ENCODE measurements around the gene NME8.
A peak's percentile ranks its signal among the peaks of the same experiment; 100 is the strongest.
"Not testable (repeated sequence)": the region's sequence is repeated elsewhere in the genome, so short reads cannot be mapped to it uniquely, and the experiment has no call there.

Gene NME8, protein sequence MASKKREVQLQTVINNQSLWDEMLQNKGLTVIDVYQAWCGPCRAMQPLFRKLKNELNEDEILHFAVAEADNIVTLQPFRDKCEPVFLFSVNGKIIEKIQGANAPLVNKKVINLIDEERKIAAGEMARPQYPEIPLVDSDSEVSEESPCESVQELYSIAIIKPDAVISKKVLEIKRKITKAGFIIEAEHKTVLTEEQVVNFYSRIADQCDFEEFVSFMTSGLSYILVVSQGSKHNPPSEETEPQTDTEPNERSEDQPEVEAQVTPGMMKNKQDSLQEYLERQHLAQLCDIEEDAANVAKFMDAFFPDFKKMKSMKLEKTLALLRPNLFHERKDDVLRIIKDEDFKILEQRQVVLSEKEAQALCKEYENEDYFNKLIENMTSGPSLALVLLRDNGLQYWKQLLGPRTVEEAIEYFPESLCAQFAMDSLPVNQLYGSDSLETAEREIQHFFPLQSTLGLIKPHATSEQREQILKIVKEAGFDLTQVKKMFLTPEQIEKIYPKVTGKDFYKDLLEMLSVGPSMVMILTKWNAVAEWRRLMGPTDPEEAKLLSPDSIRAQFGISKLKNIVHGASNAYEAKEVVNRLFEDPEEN

DNA sequence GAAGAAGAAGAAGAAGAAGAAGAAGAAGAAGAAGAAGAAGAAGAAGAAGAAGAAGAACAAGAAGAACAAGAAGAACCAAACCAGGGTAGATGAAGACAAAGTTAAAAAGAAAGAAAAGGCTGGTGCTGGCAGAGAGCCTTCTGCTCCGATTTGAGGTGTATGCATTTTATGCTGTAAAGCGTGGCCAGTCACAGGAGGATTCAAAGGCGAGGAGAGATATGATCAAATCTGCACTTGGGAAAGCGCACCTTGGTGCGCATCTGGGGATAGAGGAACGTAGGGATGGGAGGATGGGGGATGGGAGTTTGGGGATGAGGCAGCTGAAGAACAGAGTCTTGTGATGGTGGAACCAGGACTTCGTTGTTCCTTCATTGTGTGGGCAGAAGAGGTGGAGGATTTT, at the start of gene NME8:
Gene NME8, plus strand, starts transcription at position 301 of the 400 bp plus-strand sequence. CDS start 1,670 bp downstream, outside the sequence.
- no peak for DNase-seq

- DNase-seq: no peak
Observed at GRCh38 chr7:37806152-37806551, 42.2 kb upstream of the NME8 start.

GRCh38 chr7:37812161-37812580, 36.2 kb upstream of the NME8 start:
- DNase-seq: not testable (repeated sequence)

DNA sequence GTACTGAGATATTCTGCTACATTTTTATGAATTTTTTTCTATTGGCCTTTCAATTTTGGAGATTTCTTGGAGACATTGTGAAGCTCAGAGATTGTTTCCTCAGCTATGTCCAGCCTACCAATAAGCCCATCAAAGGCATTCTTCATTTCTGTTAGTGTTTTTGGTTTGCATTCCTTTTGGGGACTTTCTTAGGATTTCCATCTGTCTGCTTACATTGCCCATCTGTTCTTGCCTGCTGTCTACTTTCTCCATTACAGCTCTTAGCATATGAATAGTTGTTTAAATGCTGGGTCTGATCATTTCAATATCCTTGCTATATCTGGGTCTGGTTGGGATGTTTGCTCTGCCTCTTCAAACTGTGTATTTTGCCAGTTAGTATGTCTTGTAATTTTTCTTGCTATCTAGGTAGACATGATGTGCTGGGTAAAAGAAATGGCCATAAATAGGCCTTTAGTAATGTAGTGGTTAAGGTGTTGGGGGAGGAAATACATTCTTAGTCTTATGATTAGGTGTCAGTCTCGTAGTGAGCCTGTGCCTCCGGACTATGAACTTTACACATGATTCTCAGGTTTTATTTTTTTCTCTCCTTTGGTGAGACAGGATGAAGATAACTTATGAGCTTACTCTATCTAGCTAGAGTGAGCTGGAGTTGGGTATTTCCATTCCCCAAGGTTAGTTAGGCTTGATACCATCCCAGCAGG, 32.6 kb upstream of the NME8 start:
- no peak for DNase-seq

DNA sequence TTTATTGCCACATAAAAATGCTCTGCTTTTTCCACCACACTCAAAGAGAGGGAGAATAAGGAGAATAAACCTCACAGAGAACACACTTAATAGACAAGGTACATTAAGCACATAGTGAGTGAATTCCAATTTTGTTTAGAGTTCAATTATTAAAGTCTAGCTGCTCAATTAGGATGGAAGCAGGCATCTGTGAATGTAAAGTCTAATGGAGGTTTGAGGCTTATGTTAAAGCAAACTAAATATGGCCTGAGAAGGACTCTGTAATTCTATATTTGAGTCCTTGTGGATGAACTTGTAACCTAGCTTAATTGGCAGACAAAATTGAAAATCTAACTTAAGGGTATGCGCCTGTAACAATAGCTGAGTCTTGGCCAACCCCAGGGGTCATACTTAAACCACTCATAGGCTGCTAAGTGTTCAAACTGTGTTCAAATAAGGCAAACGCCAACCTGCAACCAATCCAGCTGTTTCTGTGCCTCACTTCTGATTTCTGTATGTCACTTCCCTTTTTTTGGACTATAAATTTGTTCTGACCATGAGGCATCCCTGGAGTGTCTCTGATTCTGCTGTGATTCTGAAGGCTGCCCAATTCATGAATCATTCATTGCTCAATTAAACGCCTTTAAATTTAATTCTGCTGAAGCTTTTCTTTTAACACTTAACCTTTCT, 31.3 kb upstream of the NME8 start:
- no peak for DNase-seq

- DNase-seq: no peak
Observed at GRCh38 chr7:37817591-37817960, 30.8 kb upstream of the NME8 start.

- DNase-seq: no peak
Observed at GRCh38 chr7:37817996-37818720, 30.2 kb upstream of the NME8 start.

DNA sequence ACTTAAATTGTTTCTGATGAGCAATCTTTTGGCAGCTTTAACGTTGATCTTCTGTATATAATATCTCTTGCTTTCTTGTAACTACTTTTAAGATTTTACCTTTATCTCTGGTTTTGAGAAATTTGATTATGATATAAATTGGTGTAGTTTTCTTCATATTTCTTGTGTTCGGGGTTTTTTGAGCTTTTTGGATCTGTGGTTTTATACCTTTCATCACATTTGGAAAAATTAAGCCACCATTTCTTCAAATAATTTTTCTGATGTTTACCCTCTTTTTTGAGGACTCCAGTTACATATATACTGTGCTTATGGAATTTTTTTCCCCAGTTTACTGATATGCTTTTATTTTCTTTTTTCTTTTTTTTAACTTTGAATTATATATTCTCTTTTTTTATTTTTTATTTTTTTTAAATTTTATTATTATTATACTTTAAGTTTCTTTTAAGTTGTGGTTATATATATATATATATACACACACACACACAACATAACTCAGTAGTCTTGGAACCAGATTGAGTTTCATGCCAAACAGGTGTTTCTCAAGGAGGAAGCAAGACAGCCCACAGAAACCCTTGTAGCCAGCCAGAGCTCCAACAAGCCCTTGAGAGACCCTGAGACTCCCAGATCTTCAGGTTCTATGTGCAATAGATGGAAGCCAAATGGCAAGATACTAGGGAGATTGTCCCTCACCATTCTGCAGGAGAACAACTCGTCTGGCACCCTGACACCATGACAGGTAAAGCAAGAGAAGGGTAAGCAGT, 27.5 kb upstream of the NME8 start:
- DNase-seq: no peak

DNA sequence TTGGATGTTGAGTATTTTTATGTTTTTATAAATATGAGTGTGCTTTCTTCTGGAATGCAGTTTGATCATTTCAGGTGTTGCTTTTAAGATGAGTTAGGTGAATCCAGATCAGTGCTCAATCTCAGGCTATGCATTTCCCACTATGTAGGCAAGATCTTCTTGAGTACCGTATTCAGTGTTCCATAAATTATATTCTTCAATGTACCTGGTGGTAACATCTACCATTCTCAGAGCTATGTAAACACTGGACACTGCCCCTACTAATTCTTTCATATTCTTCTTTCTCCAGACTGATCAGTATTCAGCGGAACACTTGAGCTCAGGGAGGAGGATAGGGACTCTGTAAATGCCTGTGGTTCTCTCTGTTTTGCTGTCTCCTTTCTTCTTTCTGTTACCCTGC, 25.5 kb upstream of the NME8 start:
- no peak for DNase-seq

DNA sequence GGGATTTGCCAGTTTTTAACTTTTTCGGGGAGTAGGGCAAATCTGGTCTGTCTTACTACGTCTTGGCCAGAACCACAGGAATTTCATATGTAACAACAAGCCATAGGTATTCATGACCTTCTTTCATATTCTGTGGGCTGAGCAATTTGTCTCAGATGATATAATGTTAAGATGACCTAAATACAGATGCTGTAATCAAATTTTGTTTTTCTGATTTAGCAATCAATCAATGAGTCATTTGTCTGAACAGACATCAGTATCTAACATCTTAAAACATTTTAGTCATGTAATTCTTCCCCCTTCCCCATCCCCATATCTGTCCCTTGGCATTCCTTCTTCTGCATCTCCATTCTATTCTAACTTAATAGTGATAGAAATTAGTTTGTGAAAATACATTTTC, 24.8 kb upstream of the NME8 start:
- DNase-seq: no peak

DNA sequence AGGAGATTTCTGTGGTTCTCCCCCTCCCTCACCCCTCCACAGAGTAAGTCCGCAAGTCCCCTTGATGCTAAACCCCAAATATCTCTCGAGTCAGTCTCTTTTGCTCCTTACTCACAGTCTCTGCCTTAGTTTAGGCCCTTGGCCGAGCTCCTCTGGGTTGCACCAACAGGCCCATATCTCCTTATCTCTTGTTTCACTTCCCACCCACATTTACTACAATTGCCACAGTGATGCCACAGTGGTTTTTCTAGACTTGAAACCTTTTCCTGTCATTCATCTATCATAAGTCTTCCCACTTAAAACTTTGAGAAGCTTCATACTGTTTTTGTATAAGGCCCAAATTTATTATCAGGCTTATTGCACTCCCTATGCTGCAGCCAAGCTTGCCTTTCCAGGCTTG, 23.4 kb upstream of the NME8 start:
- no peak for DNase-seq

DNA sequence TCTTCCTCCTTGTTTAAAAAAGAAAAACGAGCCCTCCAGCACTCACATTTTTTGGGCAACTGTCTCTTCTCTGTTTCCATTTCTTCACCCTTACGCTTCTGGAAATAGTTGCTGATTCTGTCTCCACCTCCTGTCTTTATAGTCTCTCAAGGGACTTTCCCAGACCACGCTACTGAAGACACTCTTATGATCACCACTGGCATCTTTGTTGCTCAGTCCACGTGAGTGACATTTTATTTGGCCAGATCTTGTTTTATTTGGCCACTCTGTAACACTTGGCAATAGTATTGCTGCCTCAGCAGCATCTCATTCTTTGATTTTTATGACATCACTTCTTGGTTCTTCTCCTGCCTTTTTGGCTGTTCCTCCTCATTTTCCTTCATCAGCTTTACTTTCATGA, 21.6 kb upstream of the NME8 start:
- no peak for DNase-seq

DNA sequence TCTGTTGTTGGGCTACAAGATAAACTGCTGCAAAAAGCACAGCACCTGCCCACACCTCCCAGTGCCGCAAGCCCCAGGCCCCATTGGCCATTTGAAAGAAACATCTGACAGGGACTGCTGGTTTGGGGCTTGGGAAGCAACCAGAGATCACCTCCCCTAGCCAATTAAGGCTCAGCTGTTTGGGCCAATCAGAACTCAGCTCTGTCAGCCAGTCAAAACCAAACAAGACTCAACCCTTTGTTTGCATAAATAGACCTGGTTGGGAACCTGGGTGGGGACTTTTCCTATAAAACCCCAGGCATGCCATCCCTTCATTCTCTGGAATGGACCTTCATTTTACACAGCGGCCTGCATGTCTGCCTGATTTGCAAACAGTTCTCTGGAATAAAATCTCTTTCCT, 17.2 kb upstream of the NME8 start:
- DNase-seq: no peak

- DNase-seq: peak; percentile 83
Observed at GRCh38 chr7:37832194-37832593, 16.2 kb upstream of the NME8 start.

- peak; percentile 69 for DNase-seq
Observed at GRCh38 chr7:37833107-37833817, 15.1 kb upstream of the NME8 start.

GRCh38 chr7:37833818-37834146, 14.6 kb upstream of the NME8 start:
- DNase-seq: no peak

DNA sequence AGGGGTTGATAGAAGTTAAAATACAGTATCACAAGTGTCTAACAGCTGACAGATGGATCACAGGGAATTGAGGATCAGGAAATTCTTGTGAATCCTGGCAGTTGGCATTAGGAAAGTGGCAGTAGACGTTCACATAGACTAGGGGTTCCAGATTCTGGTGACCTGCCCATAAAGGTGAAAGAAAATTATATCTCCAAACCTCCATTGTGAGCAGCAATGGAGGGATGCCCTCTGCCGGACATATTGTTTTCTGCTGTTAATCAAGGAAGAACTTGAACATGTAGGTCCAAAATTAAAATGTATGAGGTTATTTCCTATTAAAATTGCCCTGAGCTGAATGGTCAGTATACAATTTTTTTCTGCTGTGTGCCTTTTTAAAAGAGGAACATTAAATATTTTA, 5.1 kb downstream of the NME8 start:
- no peak for DNase-seq

- no peak for DNase-seq
Observed at GRCh38 chr7:37882086-37882485, 33.7 kb downstream of the NME8 start.

- DNase-seq: no peak
Observed at GRCh38 chr7:37893359-37893758, 45.0 kb downstream of the NME8 start.

DNA sequence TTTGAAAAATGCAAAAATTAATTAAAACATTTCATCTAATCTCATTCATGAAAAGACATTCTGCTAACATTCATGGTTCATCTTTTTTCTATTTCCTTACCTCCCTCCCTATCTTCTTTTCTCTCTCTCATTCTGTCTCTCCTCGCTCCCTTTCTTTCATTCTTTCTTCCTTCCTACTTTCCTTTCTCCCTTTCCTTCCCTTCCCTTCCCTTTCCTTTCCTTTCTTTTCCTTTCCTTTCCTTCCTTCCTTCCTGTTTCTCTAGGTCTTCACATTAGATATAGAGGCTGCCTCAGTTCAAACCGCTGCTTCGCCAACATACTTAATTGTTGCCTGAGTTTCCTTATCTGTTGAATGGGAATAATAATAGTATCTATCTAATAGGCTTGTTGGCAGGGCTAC, 46.3 kb downstream of the NME8 start:
- DNase-seq: no peak

GRCh38 chr7:37899712-37900247, 51.4 kb downstream of the NME8 start:
- DNase-seq: no peak
